Colon (tissue), 2 donors: ENCODE data around the gene SIGLEC10.
"Not testable (repeated sequence)": the region's sequence is repeated elsewhere in the genome, so short reads cannot be mapped to it uniquely, and the experiment has no call there.

Experiments used
- FAIRE-seq: peaks from 2 replicates; lab custom pipeline; 2012; peaks lifted over from hg19 to GRCh38; lab: Jason Lieb, UNC
- donor health status: control.
- donor health status: control.

The SIGLEC10 gene

DNA sequence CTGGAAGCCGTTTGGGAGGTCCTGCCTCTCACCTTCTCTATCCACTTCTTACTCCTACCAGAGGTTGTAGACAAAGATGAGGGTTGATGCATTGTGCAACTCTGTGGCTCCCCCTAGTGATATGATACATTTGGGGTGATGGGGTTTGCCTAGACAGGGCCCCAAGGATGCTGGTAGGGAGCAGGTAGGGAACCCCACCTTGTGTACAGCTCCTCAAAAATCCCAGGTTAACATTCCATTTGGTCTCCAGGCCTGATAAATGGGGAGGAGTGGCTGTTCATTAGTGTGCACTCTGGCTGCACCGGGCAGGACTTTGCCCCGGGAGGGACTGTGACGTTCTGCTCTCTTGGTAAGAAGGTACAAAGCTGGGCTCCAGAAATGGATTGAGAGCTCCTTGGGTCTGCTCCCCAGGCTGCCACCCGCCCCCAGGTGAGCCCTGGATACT is 21.6 kb upstream of the SIGLEC10 start:
- no peak for FAIRE-seq

- no peak for FAIRE-seq
Observed at GRCh38 chr19:51434456-51434855, 17.0 kb upstream of the SIGLEC10 start.

DNA sequence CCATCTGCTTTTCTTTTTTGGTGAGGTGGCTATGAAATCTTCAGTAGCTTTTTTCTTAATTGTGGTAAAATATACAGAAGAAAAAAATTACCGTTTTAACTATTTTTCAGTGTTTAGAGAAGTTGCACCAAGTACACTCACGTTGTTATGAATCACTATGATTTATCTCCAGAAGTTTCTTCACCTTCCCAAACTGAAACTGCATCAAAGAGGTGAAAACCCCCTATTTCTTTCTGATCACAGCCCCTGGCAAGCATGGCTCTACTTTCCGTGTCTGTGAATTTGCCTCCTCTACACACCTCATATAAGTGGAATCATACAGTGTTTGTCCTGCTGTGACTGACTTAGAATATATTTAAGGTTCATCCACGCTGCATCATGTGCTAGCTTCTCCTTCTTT is 15.6 kb upstream of the SIGLEC10 start:
- FAIRE-seq = no peak

GRCh38 chr19:51431124-51431523 is 13.7 kb upstream of the SIGLEC10 start:
- no peak for FAIRE-seq

DNA sequence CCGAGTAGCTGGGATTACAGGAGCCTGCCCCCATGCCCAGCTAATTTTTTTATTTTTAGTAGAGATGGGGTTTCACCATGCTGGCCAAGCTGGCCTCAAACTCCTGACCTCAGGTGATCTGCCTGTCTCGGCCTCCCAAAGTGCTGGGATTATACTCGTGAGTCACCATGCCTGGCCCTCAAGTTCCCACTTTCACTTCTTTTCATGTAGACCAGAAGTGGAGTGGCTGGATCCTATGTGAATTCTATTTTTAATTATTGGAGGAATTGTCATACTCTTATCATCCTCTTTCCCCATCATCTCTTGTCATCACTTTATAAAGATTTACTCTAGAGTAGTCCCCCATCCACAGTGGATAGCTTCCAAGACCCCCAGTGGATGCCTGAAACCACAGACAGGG is 12.8 kb upstream of the SIGLEC10 start:
- FAIRE-seq = no peak

DNA sequence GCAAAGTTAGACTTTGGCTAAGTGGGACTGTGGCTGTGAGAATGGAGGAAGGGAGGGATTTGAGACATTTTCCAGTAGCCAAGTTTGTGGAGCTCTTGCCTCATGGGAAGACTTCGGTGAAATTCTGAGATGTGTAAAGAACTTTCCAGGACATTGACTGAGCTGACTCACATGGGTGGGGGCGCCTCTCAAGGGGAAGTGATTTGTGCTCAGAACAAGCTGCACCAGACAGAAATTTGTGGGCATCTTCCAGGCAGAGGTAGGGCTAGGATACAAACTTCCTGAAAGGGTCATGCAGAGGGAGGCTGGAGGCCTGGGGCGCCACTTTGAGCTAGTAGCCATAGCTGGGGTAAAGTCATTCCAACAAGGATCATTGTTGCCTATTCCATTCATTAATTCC is 9.8 kb upstream of the SIGLEC10 start:
- no peak for FAIRE-seq

- FAIRE-seq = no peak
Observed at GRCh38 chr19:51422053-51422448, 4.6 kb upstream of the SIGLEC10 start.

- no peak for FAIRE-seq
Observed at GRCh38 chr19:51421229-51422052, 4.0 kb upstream of the SIGLEC10 start.

GRCh38 chr19:51420511-51420910 is 3.1 kb upstream of the SIGLEC10 start:
- not testable (repeated sequence) for FAIRE-seq

DNA sequence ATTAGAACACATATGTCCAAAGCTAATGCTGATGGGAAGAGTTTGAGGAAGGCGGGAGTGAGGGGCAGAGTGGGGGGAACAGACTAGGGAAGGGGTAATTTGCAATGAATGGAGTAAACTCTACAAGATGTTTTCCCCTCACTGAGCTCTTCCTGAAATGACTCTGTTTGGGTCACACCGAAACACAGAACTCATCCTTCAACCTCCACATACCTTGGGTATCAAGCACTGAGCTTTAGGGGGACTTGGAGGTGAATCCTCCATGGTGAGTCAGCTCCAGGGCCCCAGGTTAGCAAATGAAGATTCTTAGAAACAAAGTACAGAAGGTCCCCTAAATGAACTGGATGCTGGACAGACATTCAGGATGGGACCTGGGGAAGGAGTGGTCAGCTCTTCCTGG is 1.3 kb upstream of the SIGLEC10 start:
- no peak for FAIRE-seq

- no peak for FAIRE-seq
Observed at GRCh38 chr19:51417810-51418157, 342 bp upstream of the SIGLEC10 start.

DNA sequence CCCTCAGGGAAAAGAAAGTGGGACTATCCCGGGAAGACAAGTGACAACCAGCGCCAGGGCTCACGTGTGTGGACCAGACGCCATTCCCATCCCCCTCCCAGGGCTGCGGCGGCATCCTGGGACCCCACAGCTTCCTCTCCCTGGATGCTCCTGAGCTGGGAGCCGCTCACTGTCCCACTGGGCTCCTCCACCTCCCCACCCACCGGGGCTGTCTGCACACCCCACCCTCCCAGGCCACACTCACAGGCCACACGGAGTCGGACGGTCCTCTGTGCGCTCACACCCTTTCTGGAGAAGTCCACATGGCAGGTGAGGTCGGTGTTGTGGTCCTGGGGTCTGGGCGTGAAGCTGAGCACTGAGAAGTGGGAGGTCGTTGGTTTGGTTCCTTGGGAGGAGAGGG is 1.0 kb downstream of the SIGLEC10 start:
- FAIRE-seq = not testable (repeated sequence)

DNA sequence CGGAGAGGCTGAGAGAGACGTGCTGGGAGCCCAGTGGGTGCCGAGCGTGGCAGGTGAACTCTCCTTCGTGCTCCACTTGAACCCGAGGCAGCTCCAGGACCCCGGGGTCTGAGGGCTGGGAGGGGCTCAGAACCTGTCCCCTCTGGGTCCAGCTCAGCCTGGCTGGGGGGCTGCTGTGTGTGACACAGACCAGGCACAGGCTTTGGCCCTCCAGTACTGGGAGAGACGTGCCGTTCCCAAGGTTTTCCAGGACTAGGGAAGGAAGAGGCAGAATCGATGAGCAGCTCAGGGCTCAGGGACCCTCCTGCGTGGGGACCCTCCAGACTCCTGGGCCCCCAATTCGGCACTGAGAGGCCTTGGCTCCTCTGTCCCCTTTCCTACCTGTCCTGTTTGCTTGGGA is 2.3 kb downstream of the SIGLEC10 start:
- FAIRE-seq = no peak

- no peak for FAIRE-seq
Observed at GRCh38 chr19:51410950-51411748, 6.3 kb downstream of the SIGLEC10 start.

- FAIRE-seq = no peak
Observed at GRCh38 chr19:51407511-51408131, 9.8 kb downstream of the SIGLEC10 start.

DNA sequence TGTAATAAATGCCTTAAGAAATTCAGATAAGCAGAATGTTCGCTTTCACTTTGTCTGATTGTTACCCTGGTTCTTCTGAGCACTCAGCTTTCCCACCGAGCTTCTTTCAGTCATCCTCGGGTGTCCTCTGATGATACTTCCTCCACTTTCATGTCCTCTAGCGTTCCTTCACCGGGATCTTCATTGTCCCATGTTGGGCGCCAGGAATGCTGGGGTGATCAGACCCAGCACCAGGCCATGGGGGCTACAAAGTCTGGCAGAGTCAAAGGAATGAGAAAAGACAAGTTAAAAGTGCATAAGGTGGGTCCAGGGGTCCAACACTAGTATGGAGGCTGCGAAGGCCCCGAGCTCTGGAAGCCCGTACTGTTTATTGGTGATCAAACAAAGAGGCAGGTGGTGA is 15.3 kb downstream of the SIGLEC10 start:
- FAIRE-seq = no peak

DNA sequence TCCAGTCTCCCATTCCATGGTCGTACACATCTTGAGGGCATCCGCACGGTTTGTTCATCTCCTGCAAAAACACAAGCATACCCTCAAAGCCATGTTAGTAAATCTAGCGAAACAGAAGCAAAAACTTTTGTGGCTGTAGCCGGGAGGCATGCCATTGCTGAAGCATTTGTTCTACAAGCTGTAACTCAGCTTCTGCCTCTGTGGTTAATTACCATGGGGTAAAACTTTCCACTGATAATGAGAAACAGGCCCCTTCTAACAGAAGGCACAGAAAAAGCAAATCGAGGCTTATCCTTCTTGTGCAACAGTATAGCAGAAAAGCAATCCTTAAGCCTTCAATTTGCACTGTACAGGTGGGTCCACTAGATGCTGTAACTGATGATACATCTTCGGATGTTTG is 17.5 kb downstream of the SIGLEC10 start:
- not testable (repeated sequence) for FAIRE-seq

DNA sequence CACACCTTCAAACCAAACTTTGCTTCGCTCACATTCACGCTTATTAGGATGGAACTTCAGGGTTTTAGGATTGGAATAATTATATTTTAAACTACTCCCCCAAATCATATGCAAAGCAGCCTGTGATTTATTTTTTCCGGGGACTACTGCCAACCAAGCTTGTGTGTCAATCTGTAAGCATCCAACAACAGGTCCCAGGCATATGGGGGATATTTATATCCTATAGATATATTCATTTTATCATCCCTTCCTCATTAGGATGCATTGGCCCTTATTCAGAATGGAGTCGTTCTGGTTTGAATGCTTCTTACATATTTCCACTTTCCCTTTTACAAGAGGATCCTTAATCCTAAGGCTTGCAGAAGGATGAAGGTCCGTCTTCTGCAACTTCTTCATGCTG is 18.2 kb downstream of the SIGLEC10 start:
- no peak for FAIRE-seq

DNA sequence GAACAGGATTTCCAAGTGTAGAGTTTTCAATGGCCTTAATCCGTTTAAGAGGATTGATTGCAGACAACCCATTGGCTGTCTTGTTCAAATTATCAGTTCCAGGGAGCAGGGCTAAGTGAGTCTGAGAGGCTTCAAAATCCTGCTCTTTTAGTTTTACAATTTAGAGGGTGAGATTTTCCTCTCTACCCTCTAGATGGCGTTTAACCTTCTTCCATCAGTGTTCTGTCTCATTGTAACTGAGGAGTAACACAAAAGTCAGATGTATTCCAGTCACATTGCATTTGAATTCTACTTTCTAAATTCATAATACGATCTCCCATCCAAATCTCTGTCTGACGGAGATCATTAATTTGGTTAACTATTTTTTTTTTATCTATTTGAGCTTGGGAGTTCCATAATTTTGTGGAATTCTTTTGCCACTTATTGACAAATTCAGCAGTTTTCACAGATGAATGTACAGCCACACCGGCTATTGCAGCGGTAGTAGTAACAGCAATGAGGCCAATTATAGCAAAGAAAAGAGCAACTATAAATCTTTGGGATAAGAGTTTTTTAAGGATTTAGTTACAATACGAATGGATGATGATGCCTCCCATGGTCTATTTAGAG is 19.2 kb downstream of the SIGLEC10 start:
- no peak for FAIRE-seq

- FAIRE-seq = not testable (repeated sequence)
Observed at GRCh38 chr19:51397453-51397852, 20.0 kb downstream of the SIGLEC10 start.

GRCh38 chr19:51396175-51396574 is 21.3 kb downstream of the SIGLEC10 start:
- no peak for FAIRE-seq

DNA sequence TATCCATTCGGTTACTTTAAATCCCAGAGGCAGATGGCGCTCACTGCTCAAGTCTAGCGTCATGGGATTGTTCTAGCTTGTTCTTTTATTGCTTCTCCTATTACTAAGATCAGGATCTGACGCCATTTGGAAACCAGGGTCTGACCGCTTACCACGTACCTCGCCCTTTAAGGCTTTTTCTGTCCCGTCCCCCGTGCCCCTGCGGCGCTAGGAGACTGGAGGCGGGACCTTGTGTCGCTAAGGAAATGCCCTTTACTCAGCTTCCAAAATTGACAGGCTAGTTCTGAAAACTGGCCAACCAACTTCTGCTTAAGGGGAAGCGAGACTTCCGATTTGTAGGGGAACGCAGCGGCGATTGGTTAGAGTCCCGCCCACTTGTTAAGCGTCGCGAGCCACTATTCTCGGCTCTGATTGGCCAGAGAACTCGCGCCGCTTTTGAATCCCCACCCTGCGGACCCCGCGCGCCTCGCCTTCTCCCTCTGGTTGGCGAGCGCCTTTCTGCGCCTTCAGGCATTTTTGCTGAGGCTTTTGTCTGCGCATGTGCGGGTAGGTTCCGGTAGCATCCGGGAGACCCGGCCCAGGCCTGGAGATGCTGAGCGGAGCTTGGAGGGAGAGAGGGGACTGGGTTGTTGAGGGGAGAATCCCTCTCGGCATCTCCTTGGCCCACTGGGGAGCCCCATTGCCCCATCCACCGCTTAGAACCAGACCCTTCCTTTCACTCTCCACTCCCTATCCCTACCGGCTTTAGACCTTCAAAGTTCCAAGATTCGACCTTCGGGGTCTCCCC is 23.2 kb downstream of the SIGLEC10 start:
- no peak for FAIRE-seq
